SIG-M5 (cell line): ENCODE results near the gene ZNF300.
A peak's percentile ranks its signal among the peaks of the same experiment; 100 is the strongest.
"Not testable (repeated sequence)": the region's sequence is repeated elsewhere in the genome, so short reads cannot be mapped to it uniquely, and the experiment has no call there.

Experiments used
- DNase-seq: peaks from one replicate; lab custom pipeline; 2025; lab: John Stamatoyannopoulos, UW

ZNF300 gene

GRCh38 chr5:150904479-150905311 lies at the start of gene ZNF300:
TSS of gene ZNF300 (minus strand) at chr5:150904980. CDS start at chr5:150903155, 1,825 bp downstream.
- no peak for DNase-seq

- no peak for DNase-seq
Measured at GRCh38 chr5:150948539-150948938, 43.8 kb upstream of the ZNF300 start.

GRCh38 chr5:150946351-150946905 lies 41.6 kb upstream of the ZNF300 start:
- DNase-seq: no peak

- no peak for DNase-seq
Measured at GRCh38 chr5:150945947-150946346, 41.2 kb upstream of the ZNF300 start.

- no peak for DNase-seq
Measured at GRCh38 chr5:150945486-150945885, 40.7 kb upstream of the ZNF300 start.

- DNase-seq: no peak
Measured at GRCh38 chr5:150931368-150931965, 26.7 kb upstream of the ZNF300 start.

- DNase-seq: no peak
Measured at GRCh38 chr5:150918613-150919012, 13.8 kb upstream of the ZNF300 start.

- no peak for DNase-seq
Measured at GRCh38 chr5:150912312-150912814, 7.6 kb upstream of the ZNF300 start.

GRCh38 chr5:150905312-150905683 lies 518 bp upstream of the ZNF300 start:
- no peak for DNase-seq

GRCh38 chr5:150901446-150901845 lies 3.3 kb downstream of the ZNF300 start:
- DNase-seq: no peak

- no peak for DNase-seq
Measured at GRCh38 chr5:150895431-150896428, 9.1 kb downstream of the ZNF300 start.

GRCh38 chr5:150879358-150879757 lies 25.4 kb downstream of the ZNF300 start:
- no peak for DNase-seq

GRCh38 chr5:150862070-150862469 lies 42.7 kb downstream of the ZNF300 start:
- DNase-seq: no peak

- DNase-seq: no peak
Measured at GRCh38 chr5:150860246-150860821, 44.4 kb downstream of the ZNF300 start.

- not testable (repeated sequence) for DNase-seq
Measured at GRCh38 chr5:150856700-150857099, 48.1 kb downstream of the ZNF300 start.

GRCh38 chr5:150853561-150853960 lies 51.2 kb downstream of the ZNF300 start:
- no peak for DNase-seq

- no peak for DNase-seq
Measured at GRCh38 chr5:150851039-150851438, 53.7 kb downstream of the ZNF300 start.

GRCh38 chr5:150848271-150848670 lies 56.5 kb downstream of the ZNF300 start:
- DNase-seq: no peak

GRCh38 chr5:150847334-150847695 lies 57.5 kb downstream of the ZNF300 start:
- no peak for DNase-seq

GRCh38 chr5:150846654-150847333 lies 58.0 kb downstream of the ZNF300 start:
- DNase-seq: peak; percentile 73

- DNase-seq: not testable (repeated sequence)
Measured at GRCh38 chr5:150846308-150846653, 58.5 kb downstream of the ZNF300 start, which contains the start of gene IRGM. TSS of gene IRGM (plus strand) at chr5:150846521. CDS start at chr5:150848124, 1,603 bp downstream.
